ENCODE results near the gene STAB1. TPM values are rescaled to one million over a fixed set of nuclear protein-coding genes. Genes with fewer than 3 reads are reported as not detected.

STAB1 gene
- polyA plus RNA-seq, 3 donors = 3.8 to 535 (median 15.8) TPM

- H3K36me3 Mint-ChIP-seq = peaks cover 61 to 83% of the 10 kb centered on the region in 2 donors
These were observed 17.9 kb upstream of the STAB1 start for GRCh38 chr3:52477076-52477795.

DNA sequence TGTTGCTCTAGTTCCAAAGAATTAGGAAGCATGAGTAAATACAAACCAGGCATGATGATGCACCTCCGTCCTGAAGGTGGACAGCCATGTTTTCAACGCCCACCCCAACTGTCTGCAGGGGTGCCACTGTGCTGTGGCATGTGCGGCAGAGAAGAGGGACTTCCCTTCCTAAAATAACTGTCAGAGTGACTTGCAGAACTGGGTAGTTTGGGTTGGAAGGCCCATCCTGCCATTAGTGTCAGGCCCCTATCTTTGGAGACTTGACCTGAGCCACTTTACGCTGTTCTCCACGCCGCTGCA is 17.4 kb upstream of the STAB1 start:
- peaks cover 0 to 3% (median 0%) of the 10 kb centered on the region in 3 donors for H3K27me3 Mint-ChIP-seq (ENCODE audit: low read depth in 3 of 3)
- H4K20me1 ChIP-seq (ENCODE audit: insufficient read depth, low read length) = no peaks in the 10 kb centered on the region
- intact Hi-C loops (cut with micrococcal nuclease) = no loop called here

More at GRCh38 chr3:52477076-52477795, 17.9 kb upstream of the STAB1 start:
- H3K27me3 Mint-ChIP-seq (ENCODE audit: low read depth in 3 of 3) = peaks cover 0 to 3% (median 0%) of the 10 kb centered on the region in 3 donors
- Histone ChIP-seq H3K9me3 (replicated peaks in 1 of 2; ENCODE audit: control insufficient read depth in 1 of 2, insufficient read depth in 1 of 2, low read length in 2 of 2) (no peaks in the 10 kb centered on the region), H2AFZ (ENCODE audit: insufficient read depth, low read depth, low read length, poor library complexity, severe bottlenecking) (no peak overlapping the region), H3K9ac (ENCODE audit: insufficient read depth, low read length, poor library complexity, severe bottlenecking) (no peak overlapping the region), H3K4me2 (replicated peaks; ENCODE audit: extremely low read depth, low read length, poor library complexity, severe bottlenecking) (no peak overlapping the region), H3K27me3 (ENCODE audit: control insufficient read depth in 2 of 2, insufficient read depth in 2 of 2, low read length in 2 of 2) (no peaks in the 10 kb centered on the region), H4K20me1 (ENCODE audit: insufficient read depth, low read length) (no peaks in the 10 kb centered on the region), H3K27ac (ENCODE audit: low read depth in 1 of 2, low read length in 2 of 2) (peak overlapping the region; percentile 7 to 81), H3K4me3 (replicated peaks in 1 of 3; ENCODE audit: low read depth in 2 of 3, low read length in 3 of 3) (no peak overlapping the region), H3K36me3 (replicated peaks in 1 of 2; ENCODE audit: control insufficient read depth in 1 of 2, insufficient read depth in 2 of 2, low read length in 2 of 2) (peaks cover 57 to 80% of the 10 kb centered on the region in 2 donors), H3K4me1 (ENCODE audit: control insufficient read depth in 1 of 2, insufficient read depth in 2 of 2, low read length in 2 of 2) (peaks cover 76% of the 10 kb centered on the region in 2 donors), H3K79me2 (ENCODE audit: insufficient read depth, low read length) (peaks cover 14% of the 10 kb centered on the region)
- TF ChIP-seq CTCF (IDR thresholded peaks at IDR 0.05) = no peak
- peak overlapping the region in 3 of 7 donors; percentile 24 to 75 (median 48) for H3K27ac Mint-ChIP-seq
- no peak for DNase-seq
- peaks cover 72% of the 10 kb centered on the region for H3K4me1 Mint-ChIP-seq
- H3K4me3 Mint-ChIP-seq = peak overlapping the region in 1 of 2 donors; percentile 55
- 97% methylated on average over 9 of the region's 16 CpGs for WGBS (ENCODE audit: insufficient coverage)
- no peaks in the 10 kb centered on the region for H3K9me3 Mint-ChIP-seq
- intact Hi-C loops (cut with micrococcal nuclease) = no loop called here

More for the DNA sequence above, 17.4 kb upstream of the STAB1 start:
- H3K4me1 ChIP-seq (ENCODE audit: control insufficient read depth in 1 of 2, insufficient read depth in 2 of 2, low read length in 2 of 2) = peaks cover 71% of the 10 kb centered on the region in 2 donors
- TF ChIP-seq CTCF (IDR thresholded peaks at IDR 0.05) = no peak
- peaks cover 67% of the 10 kb centered on the region for H3K4me1 Mint-ChIP-seq
- WGBS (ENCODE audit: insufficient coverage) = 70% methylated on average over 5 of the region's 6 CpGs
- peaks cover 12% of the 10 kb centered on the region for H3K79me2 ChIP-seq (ENCODE audit: insufficient read depth, low read length)
- H2AFZ ChIP-seq (ENCODE audit: insufficient read depth, low read depth, low read length, poor library complexity, severe bottlenecking) = no peak overlapping the region
- no peak for DNase-seq
- peak overlapping the region in 1 of 2 donors; percentile 55 for H3K4me3 Mint-ChIP-seq
- H3K9me3 Mint-ChIP-seq = no peaks in the 10 kb centered on the region
- H3K27me3 ChIP-seq (ENCODE audit: control insufficient read depth in 2 of 2, insufficient read depth in 2 of 2, low read length in 2 of 2) = no peaks in the 10 kb centered on the region
- no peaks in the 10 kb centered on the region for H3K9me3 ChIP-seq (replicated peaks in 1 of 2; ENCODE audit: control insufficient read depth in 1 of 2, insufficient read depth in 1 of 2, low read length in 2 of 2)
- H3K4me3 ChIP-seq (replicated peaks in 1 of 3; ENCODE audit: low read depth in 2 of 3, low read length in 3 of 3) = no peak overlapping the region
- H3K4me2 ChIP-seq (replicated peaks; ENCODE audit: extremely low read depth, low read length, poor library complexity, severe bottlenecking) = no peak overlapping the region
- peak overlapping the region in 3 of 7 donors; percentile 38 to 85 (median 48) for H3K27ac Mint-ChIP-seq
- H3K9ac ChIP-seq (ENCODE audit: insufficient read depth, low read length, poor library complexity, severe bottlenecking) = no peak overlapping the region
- peaks cover 61 to 80% of the 10 kb centered on the region in 2 donors for H3K36me3 ChIP-seq (replicated peaks in 1 of 2; ENCODE audit: control insufficient read depth in 1 of 2, insufficient read depth in 2 of 2, low read length in 2 of 2)
- H3K27ac ChIP-seq (ENCODE audit: low read depth in 1 of 2, low read length in 2 of 2) = peak overlapping the region in 1 of 2 donors; percentile 81
- H3K36me3 Mint-ChIP-seq = peaks cover 65 to 83% of the 10 kb centered on the region in 2 donors

All from CD14-positive monocyte (primary cell).